Islet precursor cell (in vitro differentiated cells): Measurements from ENCODE around the gene SLC1A2.

Experiments
- DNase-seq: peaks from one replicate; pipeline ENCODE4 v3.0.0-alpha.2; 2018

The SLC1A2 gene

DNA sequence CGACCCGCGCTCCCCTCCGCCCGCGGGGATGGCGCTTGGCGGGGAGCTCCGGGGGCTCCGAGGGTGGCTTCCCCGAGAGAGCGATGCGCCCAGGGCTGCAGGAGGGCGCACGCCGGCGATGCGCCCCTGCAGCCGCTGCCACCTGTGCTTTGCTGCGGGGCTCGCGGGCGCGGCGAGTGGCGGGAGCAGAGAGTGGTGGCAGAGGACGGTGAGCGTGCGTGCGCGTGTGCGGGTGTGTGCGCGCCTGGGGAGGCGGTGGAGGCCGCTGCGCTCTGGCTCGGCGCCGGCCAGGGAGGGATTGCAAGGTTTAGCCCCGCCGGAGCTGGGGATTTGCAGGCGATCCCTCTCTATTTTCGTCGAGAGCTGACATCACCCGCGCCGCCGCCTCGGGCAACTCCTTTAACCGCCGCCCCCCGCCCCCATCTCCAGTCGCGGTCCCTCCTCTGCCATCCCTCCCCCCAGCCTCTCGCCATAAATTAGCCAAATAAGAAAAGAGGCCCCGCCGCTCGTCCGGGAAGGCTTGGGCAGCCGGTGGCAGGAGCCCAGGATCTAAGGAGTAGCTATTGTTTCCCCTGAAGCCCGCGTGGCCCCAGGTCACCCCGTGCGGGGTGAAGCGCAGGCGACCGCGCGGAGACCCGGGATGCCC is at the start of gene SLC1A2:
Gene SLC1A2, minus strand, starts transcription at position 375 of the 646 bp plus-strand sequence. CDS start 592 bp downstream, outside the sequence.
- DNase-seq, result peak; percentile 72

DNA sequence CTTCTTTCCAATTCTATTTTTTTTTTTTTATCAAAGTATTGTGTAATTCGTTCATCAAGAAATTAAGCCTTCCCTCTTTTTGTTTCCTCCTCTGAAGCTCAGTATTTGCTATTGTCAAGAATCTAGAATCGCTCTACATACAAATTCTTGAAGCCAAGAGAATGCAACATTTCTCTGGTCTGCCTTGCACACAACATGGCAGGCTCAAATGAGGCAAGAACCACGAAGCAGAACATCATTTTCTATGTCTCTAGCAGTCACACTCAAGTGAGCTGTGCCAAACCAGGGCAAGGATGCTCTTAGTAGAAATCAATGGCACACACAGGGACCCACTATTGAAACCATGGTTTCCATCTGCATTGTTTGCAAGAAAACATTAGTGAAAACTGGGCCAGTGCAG is 46.7 kb upstream of the SLC1A2 start:
- no peak for DNase-seq

DNA sequence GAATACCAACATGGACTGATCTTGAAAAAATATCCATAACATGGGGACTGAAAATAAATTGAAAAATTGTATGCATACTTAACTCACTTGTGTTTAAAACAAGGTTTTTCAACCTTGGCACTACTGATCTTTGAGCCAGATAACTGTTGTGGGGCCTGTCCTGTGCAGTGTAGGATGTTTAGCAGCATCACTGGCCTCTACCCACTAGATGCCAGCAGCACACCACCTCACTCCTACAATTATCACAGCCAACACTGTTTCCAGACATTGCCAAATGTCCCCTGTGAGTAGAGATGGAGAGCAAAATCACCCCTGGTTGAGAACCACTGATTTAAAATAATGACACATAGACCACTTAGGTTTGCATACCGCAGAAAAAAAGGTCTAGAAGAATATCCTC is 45.0 kb upstream of the SLC1A2 start:
- DNase-seq, result no peak

DNA sequence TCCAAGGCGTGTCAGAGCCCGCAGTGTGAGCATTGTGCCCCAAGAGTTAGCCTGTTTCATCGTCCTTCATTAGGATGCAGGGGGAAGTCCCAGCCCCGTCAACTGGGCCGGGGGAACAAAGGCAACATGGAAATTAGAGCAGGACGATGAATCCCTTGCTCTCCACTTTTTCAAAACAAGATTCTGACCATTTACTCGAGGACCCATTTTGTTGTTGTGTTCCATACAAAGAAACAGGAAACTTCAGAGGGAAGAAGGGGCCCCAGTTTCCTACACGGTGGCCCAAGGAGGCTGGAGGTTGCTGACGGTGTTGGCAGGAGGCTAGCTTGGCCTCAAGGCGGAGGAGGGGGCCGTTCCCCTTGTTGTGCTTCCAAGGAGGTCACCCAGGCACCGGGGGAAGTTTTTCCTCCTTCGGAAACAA is 44.0 kb upstream of the SLC1A2 start:
- DNase-seq, result no peak

DNA sequence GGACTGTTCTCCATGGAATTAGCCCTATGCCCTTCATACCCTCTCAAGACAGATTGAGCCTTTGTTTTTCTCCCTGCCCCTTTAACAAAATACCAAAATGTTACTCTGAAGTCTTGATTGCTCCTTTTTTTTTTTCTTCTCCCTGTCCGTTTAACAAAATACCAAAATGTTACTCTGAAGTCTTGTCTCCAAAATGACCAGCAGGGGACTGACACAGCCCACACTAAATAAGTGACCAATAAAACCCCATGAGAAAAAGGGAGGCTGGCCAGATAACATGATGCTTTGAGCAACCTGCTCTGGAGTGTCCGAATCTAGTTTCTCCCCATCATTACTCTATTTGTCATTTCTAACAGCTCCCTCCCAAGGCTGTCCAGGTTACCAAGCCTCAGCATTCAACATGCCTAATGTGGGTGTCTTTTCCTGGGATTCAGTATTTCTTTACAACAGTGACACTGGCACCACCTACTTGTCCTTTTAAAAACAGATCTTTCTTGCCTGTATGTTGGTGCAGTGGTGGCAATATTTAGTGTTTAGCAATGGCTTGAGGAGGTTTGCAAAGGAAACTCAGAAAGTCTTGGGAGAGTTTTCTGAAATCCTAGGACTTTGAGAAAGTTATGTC is 42.7 kb upstream of the SLC1A2 start:
- no peak for DNase-seq

DNA sequence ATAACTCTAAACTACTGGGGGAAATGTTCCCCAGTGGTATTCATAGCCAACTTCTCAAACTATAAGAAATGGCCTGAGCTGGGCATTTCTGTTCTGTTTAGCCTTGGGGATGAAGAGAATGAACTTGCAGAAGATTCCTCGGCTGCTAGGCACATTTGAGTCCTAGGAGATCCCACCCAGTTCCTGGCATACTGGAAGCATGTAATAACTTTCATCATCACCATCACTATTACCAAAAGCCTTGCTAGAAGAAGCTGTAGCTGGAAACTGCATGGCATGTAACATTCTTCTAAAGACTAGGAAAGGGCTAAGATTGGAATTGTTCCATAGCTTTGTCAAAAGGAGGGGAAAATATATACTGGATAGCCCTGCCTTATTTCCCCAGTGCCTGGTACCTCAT is 40.1 kb upstream of the SLC1A2 start:
- no peak for DNase-seq

DNA sequence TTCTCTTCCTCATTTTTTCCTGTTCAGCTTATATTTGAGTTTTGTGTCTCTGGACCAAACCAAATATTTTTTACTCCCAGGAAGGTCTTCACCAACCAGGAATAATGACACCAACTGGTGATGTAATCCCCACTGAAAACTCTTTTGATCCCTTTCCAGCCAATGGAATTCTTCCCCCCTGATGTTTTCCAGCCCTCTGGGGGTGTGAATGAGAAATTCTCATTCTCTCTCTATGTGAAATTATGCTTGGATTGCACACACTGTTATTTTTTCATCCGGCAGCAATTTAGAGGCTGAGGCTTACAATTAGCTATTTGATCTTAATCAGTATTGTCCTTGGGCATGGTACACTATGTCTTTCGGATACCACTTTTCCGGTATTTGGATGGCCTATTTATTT is 39.5 kb upstream of the SLC1A2 start:
- DNase-seq, result no peak

DNA sequence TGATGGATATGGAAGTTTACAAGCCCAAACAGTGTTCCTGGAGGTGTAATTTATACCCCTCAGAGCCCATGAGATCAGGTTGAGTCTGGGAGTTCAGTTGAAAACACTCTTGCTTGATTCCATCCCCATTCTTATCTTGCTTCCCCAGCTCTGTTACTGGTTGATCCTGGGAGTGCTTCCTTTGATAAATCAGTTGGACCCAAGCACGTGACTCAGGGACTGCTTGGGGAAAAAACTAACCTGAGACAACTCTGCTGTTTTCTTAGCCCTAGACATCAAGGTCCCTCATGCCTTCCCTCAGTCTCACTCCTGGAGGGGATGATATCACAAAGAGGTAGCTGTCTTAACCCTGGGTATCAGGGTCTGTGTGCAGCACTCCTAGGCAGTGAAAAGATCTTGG is 35.0 kb upstream of the SLC1A2 start:
- DNase-seq, result no peak

DNA sequence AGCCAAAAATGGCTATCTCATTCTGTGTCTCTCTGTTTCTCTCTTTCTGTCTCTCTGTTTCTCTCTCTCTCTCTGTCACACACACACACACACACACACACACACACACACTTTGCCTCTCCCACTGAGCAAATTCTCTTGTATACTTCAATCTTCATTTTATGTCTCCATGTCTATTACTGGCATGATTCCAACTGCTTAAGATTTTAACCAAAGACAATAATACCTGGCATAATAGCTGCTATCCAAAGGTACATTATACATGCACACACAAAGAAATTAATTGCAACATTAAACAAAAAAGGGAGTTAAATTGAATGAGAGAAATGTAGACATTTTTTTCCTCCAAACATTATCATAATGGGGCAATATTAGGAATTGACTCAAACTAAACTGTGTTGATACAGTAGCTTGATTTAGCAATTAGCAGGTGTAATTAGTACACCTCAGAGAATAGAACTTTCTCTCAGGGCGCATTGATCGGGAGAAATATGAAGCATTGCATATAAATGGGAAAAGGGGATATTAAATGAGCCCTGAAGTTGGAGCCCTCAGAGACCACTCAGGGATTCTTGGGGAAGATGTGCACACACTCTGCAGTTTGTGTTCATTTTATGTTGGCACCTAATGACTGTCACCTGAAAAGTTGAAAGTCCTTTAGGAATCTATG is 17.4 kb upstream of the SLC1A2 start:
- no peak for DNase-seq

DNA sequence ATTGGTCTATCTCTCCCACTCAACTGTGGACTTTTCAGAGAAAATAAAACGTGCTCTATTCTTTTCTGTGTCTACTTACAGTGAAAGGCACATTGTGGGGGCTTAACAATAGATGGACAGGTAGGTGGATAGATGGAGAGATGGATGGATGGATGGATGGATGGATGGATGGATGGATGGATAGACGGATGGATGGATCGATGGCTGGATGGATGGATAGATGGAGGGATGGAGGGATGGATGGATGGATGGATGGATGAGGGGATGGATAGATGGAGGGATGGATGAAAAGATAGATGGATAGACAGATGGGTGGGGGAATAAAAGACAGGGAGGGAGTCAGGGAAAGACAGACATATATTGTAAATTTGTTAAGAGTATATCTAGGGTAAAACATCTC is 14.2 kb upstream of the SLC1A2 start:
- no peak for DNase-seq

DNA sequence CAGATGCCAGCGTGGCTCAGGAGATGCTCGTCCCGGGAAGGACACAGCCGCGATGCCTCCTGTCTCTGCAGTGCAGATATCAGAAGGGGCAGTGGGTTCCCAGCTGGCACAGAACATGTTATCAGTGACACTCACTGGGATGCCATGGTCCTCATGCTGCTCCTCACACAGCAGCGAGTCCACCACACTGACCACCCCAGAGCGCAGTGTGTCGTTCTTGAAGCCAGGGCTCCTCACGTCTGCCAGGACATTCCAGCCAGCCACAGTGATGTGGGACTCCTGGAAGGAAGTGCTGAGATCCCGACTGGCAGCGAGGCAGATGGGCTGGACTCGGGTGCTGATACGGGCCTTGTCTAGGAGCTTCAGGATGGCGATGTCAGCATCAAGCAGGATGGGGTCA is 13.1 kb upstream of the SLC1A2 start:
- DNase-seq, result no peak

DNA sequence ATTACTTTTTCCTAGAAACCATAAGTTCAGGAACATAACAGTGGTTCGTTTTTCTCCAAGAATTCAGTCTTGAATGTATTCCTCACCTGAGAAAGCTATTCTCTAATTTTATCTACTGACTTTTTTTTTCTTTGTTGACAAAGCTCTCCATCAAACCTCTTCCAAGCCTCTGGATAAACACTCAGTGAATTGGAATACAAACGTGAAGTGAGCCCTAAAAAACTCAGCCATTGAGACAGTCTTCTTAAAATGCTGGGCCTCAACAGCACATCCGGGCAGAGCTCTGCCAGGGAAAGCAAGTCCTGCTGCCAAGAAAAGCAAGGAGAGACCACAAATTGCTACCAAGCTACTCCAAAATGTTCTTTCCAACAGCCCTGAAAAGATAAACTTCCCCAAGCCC is 7.7 kb upstream of the SLC1A2 start:
- no peak for DNase-seq

DNA sequence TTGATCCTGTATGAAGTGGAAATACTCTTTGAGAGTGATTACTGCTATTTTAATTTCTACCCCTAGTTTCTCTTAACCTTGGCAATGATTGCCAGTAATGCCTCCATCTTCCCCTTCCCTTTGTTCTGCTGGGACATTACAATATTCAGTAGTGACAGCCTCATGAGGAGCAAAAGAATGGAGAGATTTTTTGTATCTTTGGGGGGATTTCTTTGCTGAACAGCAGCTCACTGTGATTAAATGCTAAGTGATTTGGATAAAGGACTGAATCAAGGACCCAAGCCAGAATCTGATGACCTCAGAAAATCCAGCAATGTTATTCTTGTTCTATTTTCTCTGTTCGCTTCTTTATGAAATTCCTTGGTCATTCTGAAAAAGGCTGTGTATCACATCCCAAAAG is 7.0 kb upstream of the SLC1A2 start:
- DNase-seq, result no peak

DNA sequence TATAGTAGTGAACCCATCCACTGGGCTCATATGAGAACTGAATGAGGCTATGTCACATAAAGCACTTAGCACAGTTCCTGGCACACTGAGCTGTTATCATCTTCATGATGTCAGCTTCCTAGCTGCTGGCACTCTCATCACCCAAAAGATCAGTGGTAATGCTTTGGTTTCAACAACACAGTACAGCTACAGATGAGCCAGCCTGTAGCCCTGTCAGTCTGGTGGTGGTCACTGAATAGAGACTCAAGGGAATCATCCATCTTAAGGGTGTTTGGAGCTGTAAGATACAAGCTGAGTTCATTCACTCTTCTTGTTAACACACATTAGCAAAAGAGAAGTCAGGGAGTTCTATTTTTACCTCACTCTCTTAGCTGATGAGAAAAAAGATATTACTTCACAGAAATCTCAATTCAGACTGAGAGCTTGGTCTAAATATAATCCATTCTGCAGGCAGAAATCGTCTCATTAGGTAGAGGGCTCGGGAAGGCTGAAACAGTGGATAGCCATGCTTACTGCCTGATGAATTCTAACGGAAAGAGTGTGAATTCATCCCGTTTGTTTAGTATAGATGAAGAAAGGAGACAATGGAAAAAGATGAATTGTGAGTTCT is 6.3 kb upstream of the SLC1A2 start:
- no peak for DNase-seq

DNA sequence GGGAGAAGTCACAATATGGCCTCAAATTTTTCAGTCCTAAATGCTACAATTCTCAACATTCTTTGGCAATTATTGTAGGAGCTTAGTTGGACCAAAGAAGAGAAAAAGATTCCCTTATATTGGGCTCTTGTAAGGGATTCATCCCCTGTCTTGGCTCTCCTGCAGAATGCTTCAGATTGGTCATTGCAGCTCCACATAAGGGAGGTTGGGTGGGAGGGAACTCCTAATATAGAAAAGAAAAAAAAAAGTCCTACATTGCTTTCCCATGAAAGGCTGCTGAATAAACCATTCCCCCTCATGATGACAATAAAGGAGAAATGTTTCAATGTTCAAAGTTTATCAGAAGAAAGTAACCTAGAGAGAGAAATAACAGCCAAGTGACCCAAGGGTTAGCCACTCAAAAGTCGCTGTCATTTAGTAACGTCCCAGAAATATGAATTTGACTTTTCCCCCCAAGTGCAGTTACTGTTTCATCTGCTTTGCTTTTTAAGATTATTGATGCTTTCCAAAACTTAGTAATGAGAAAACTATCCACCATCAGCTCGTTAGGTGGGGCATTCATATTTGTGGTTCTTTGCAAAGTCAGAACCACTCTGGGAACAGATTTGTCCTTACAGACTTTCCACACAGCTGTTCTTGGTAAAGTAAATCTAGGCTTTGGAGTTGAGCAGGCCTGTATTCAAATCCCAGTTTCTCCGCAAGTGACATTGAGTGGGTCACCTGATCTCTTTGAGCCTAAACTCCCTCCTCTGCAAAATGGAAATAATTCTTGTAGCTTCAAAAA is 5.0 kb upstream of the SLC1A2 start:
- no peak for DNase-seq

DNA sequence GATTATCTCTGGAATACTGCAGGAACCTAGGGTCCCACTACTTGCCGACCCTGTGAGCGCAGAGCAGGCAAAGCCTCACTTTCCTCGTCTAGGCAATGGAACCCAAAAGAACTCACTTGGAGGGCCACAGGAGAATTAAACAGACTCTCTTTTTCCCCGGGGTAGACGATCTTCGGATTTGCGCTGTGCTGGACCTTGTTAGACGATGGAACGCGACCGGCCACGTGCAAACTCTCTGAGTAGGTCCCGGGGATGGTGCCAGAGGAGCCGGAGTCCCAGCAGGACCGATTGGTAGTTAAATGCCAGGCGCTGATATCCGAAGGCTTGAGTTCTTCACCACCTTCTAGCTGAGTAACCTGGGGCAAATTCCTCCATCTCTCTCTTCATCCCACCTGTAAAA is 1.0 kb upstream of the SLC1A2 start:
- no peak for DNase-seq

DNA sequence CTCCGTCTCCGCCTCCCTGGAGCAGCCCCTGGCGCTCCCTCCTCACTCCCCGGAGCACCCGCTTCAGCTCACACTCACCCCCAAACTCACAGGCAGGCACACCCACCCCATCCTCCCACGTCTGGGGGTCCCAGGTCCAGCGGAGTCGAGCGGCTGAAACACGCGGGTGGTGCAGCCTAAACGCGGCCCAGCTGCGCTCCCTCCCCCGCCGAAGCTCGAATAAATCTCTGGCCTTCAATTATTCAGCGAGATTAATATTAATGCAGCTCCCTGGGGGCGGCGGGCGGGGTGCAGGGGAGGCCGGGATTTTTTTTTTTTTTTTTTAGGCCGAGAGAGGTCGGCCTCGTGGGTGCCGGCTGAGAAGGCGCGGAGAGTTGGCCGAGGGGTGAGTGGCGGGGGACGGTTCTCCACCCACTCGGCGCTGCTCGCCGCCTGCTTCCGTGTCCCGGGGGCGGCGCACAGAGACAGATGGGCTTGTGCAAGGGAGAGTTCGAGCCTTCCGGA is 524 bp upstream of the SLC1A2 start:
- no peak for DNase-seq

DNA sequence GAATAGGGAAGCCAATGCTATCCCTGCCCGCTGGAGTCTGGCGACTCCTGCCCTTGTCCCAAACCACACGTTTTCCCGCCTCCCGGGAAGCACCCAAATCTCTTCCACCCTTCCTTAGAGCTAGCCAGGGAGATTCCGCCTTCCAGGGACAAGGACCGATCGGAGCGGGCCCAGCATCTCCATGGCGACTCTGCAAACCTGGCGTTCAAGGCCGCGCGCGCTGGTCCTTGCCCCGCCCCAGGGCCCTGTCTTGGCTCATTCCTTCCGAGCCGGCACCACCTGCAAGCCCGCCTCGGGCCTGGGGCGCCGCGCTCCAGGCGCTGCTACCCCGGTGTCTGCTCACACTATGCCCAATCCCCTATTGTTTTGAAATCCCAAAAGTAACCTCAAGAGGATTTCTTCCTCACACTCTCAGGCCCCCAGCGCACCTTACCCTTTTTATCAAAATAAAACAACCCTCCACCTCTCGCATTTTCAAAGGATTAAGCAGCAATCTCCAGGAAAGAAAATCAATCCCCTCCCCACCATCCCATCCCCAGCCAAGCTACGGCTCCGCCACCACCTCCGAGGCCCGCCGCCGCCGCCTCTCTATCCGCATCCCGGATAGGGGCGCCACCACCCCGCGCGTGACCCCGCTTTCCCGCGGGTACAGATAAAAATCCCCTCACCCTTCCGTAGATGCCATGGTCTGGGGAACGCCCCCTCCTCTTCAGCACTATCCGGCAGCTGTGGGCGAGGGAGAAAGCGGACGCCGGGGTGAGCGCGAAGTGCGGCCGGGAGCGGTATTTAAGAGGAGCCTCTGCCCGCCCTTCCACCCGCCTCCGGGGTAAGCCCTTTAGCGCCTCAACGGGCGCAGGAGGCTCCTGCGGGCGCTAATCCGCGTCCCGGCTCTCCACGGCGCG is 825 bp downstream of the SLC1A2 start:
- DNase-seq, result peak; percentile 61

DNA sequence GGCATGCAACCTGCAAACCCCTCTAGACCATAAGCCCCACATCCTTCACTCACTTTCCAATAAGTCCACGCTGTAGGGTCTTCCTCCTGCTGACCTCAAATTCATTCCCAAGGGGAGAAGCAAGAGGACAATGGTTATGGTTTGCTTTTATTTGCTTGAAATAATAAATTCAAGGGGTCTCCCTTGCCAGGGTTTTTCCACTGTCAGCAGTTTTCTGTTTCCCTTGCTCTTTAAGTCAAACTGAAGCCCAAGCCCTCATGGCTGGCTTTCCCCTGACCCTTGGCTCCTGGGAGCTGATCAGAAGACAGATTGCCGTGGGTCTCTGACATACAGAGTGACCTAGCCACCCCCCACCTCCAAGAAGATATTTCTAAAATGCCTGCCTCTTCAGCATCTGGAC is 3.9 kb downstream of the SLC1A2 start:
- no peak for DNase-seq

DNA sequence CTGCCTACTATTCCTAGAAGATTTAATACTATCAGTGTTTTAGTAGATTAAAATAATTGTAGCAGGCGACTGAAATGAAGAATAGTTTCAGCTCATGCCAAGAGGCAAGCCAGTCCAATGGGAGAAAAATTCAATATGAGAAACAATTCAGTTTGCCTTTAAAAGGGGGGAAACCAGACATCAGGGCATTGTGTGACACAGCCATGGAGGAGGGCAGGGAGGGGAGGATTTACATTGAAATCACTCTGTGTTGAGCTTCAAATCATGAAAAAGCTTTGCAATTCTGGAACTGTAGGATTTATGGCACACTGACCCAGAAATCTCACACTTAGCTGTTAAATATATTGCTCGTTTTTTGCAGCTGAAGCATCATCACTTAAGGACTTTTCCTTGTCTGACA is 4.6 kb downstream of the SLC1A2 start:
- no peak for DNase-seq

DNA sequence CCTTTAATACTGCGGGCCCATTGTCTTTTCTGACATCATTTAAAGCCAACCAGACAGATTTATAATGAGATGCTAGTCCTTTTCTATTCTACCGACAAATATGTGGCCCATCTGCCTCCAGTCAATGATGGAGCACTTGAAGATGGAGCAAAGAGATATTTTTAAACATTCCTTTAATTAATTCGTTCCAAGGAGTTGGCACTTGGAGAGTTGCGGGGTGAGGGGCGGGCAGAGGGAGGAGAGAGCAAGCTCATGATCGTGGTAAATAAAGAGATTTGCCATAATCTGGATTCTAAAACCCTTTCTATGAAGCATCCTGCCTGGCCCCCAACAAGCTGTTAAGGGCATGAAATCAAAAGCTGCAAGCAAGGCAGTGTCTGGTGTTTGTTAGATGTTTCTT is 5.0 kb downstream of the SLC1A2 start:
- DNase-seq, result no peak

DNA sequence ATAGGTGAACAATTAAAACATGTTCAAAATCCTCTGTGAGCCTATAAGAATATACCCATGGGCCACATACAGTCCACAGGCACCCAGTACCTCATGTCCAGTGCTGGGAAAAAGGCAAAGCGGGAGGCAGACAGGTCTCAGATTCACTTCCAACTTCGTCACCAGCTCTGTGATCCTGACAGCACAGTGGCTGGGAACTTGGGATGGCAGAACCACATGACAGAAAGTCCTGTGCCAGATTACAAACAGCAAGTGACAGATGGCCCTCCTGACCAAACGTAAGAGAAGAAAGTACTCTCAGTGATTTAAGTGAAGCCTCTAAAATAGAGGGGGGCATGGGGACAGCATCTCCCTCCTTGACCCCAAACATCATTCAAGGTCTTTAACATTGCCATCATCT is 5.8 kb downstream of the SLC1A2 start:
- DNase-seq, result no peak
